ENCODE results near the gene RBM33. TPM values are rescaled to one million over a fixed set of nuclear protein-coding genes. Genes with fewer than 3 reads are reported as not detected.

Gene RBM33
- total and polyA plus RNA-seq, 10 of the 15 experiments (the other 5 are each of a cell fraction or from before 2014, with no cell fraction given), result 4.7 to 67.2 (median 24.3) TPM

- FAIRE-seq, result no peak
- Histone ChIP-seq H4K20me1 (ENCODE audit: control insufficient read depth, insufficient read depth) (no peaks in the 10 kb centered on the region), H3K27ac (ENCODE audit: control insufficient read depth, insufficient read depth) (no peak overlapping the region)
Observed at GRCh38 chr7:155648752-155649339, 4.4 kb downstream of the RBM33 start.

More at GRCh38 chr7:155648752-155649339, 4.4 kb downstream of the RBM33 start:
- no peak overlapping the region for H3K4me2 ChIP-seq (ENCODE audit: control insufficient read depth, insufficient read depth)
- no peak overlapping the region for H2AFZ ChIP-seq (ENCODE audit: control insufficient read depth, low read depth, low read length)
- intact Hi-C loops (cut with micrococcal nuclease; ENCODE audit: unreplicated experiment), result loop anchor here (5.0 to 10.0 kb wide), 2 partner anchors 33 to 444 kb away; no protein-coding TSS in a partner anchor
- H3K27me3 ChIP-seq (replicated peaks in 1 of 2; ENCODE audit: control insufficient read depth in 2 of 2, insufficient read depth in 2 of 2, low read length in 1 of 2), result no peaks in the 10 kb centered on the region
- in situ Hi-C loops (cut with MboI), result no loop called here
- no peak overlapping the region for H3K9ac ChIP-seq (ENCODE audit: control insufficient read depth, insufficient read depth, low read length)
- ChIA-PET SMC1A (ENCODE audit: uncharacterized antibody, unreplicated experiment) (interaction anchor here (1.3 to 2.1 kb wide), 3 partner anchors 10 to 79 kb away, joined by 4 to 7 read pairs (median 5); no protein-coding TSS in a partner anchor), POLR2A (no interaction called here), RAD21 (ENCODE audit: unreplicated experiment) (interaction anchor here (2.0 kb wide), 1 partner anchor 11 kb away, joined by 6 read pairs; no protein-coding TSS in a partner anchor), CTCF (no interaction called here)
- peaks cover 33% of the 10 kb centered on the region for H3K9me3 ChIP-seq (replicated peaks; ENCODE audit: control insufficient read depth, insufficient read depth, low read length)
- TF ChIP-seq CBX5 (IDR thresholded peaks at IDR 0.05; ENCODE audit: low read depth) (peak; percentile 98), PAX5 (IDR thresholded peaks at IDR 0.05; ENCODE audit: borderline replicate concordance, low read depth, low read length) (no peak), WRNIP1 (IDR thresholded peaks at IDR 0.05; ENCODE audit: borderline replicate concordance, low read depth, low read length) (no peak), STAT3 (IDR thresholded peaks at IDR 0.05; ENCODE audit: low read depth, low read length) (no peak), CEBPB (IDR thresholded peaks at IDR 0.05; ENCODE audit: borderline replicate concordance in 1 of 2, low read depth in 2 of 2, low read length in 2 of 2) (no peak), RELB (IDR thresholded peaks at IDR 0.05; ENCODE audit: low read depth) (0 out of 2 replicates have a peak, but pooled peaks have one; percentile 35), SPI1 (IDR thresholded peaks at IDR 0.05; ENCODE audit: borderline replicate concordance, insufficient read depth, low read depth, low read length) (no peak)
- peaks cover 97% of the 10 kb centered on the region for H3K79me2 ChIP-seq (ENCODE audit: control insufficient read depth, insufficient read depth, low read length)
- H3K4me3 ChIP-seq, result 0 out of 2 replicates have a peak overlapping the region, but pooled peaks have one; percentile 23
- 82% methylated on average over 3 of the region's 3 CpGs for WGBS (ENCODE audit: insufficient coverage, insufficient replicate concordance, low lambda C conversion rate, missing lambda C conversion rate)
- H3K4me1 ChIP-seq (ENCODE audit: control insufficient read depth, insufficient read depth, low read length), result 0 out of 2 replicates have a peak, but pooled peaks cover 3% of the 10 kb centered on the region
- no TSS peak for BruUV-seq (replicated peaks)
- DNase-seq (ENCODE audit: low read depth, low spot score) (no peak), ATAC-seq (no peak)
- peaks cover 0 to 8% of the 10 kb centered on the region in 2 experiments; a peak in 2 of 4 replicates for H3K36me3 ChIP-seq (ENCODE audit: control insufficient read depth in 2 of 2, insufficient read depth in 2 of 2, low read length in 1 of 2)
